GM12878 (cell line): ENCODE measurements around the gene NOL7. TPM values are rescaled to one million over a fixed set of nuclear protein-coding genes. Genes with fewer than 3 reads are reported as not detected.

Source experiments
- ATAC-seq: fragments of 200-7000 bp; cut with Tn5 transposase; 3 replicates; pipeline ENCODE4 v1.9.1; 2020; ENCODE audit warnings: mild to moderate bottlenecking, moderate library complexity
- BruUV-seq: library from RNA; stranded (reverse); fragments of 400-500 nt; replicated peaks from 2 replicates; lab custom pipeline; 2021; lab: Mats Ljungman, UMichigan
- CTCF ChIA-PET: fragments of 300-600 bp; sonication (Branson Sonifier 250); formaldehyde crosslinking; extraction: SDS; loops from one replicate; lab custom pipeline; 2021; ENCODE audit warnings: inconsistent platforms; lab: Yijun Ruan, JAX
- POLR2A ChIA-PET: fragments of 350-600 bp; formaldehyde crosslinking; extraction: SDS; loops from one replicate; lab custom pipeline; 2021; ENCODE audit warnings: inconsistent platforms; lab: Charles Lee
- RAD21 ChIA-PET: fragments of 300-600 bp; sonication (Branson Sonifier 250); formaldehyde crosslinking; loops from one replicate; lab custom pipeline; 2023; ENCODE audit warnings: antibody characterized with exemption; ENCODE audit not compliant: unreplicated experiment; lab: Charles Lee
- SMC1A ChIA-PET: fragments of 300-600 bp; sonication (Branson Sonifier 250); formaldehyde crosslinking; loops from one replicate; lab custom pipeline; 2023; ENCODE audit not compliant: unreplicated experiment, uncharacterized antibody; lab: Charles Lee
- DNase-seq: peaks from one replicate; pipeline ENCODE4 v3.0.0-alpha.2; 2011; ENCODE audit warnings: low read depth, low spot score
- FAIRE-seq: peaks from 3 replicates; lab custom pipeline; 2011; peaks lifted over from hg19 to GRCh38; lab: Jason Lieb, UNC
- H2AFZ ChIP-seq: 2 replicates; pipeline ENCODE4 v1.6.0; 2011; ENCODE audit warnings: low read depth, low read length, control low read depth; ENCODE audit not compliant: control insufficient read depth
- H3K27ac ChIP-seq: 2 replicates; pipeline ENCODE4 v1.5.1; 2011; ENCODE audit warnings: control low read depth; ENCODE audit not compliant: control insufficient read depth, insufficient read depth
- H3K27me3 ChIP-seq, 2 experiments: replicated peaks in 1 of 2; 2 replicates each; pipeline versions ENCODE4 v1.6.0 to v1.6.1; 2011; ENCODE audit warnings: low read length in 1 of 2; ENCODE audit not compliant: control insufficient read depth in 2 of 2, insufficient read depth in 2 of 2
- H3K36me3 ChIP-seq, 2 experiments: 2 replicates each; pipeline ENCODE4 v1.5.1; 2011; ENCODE audit warnings: low read length in 1 of 2; ENCODE audit not compliant: control insufficient read depth in 2 of 2, insufficient read depth in 2 of 2
- H3K4me1 ChIP-seq: 2 replicates; pipeline ENCODE4 v1.6.1; 2011; ENCODE audit warnings: mild to moderate bottlenecking, low read length, moderate library complexity, mixed read lengths; ENCODE audit not compliant: control insufficient read depth, insufficient read depth
- H3K4me2 ChIP-seq: 2 replicates; pipeline ENCODE4 v1.6.0; 2011; ENCODE audit warnings: control low read depth; ENCODE audit not compliant: control insufficient read depth, insufficient read depth
- H3K4me3 ChIP-seq: fragments of 200-600 bp; sonication (generic); 2 replicates; pipeline ENCODE4 v1.5.1; 2016
- H3K79me2 ChIP-seq: 2 replicates; pipeline ENCODE4 v1.6.0; 2011; ENCODE audit warnings: low read length; ENCODE audit not compliant: control insufficient read depth, insufficient read depth
- H3K9ac ChIP-seq: 2 replicates; pipeline ENCODE4 v1.8.0; 2011; ENCODE audit warnings: low read length, control low read depth, mixed read lengths; ENCODE audit not compliant: control insufficient read depth, insufficient read depth
- H3K9me3 ChIP-seq: replicated peaks from 3 replicates; pipeline ENCODE4 v1.5.1; 2011; ENCODE audit warnings: mild to moderate bottlenecking, low read length; ENCODE audit not compliant: control insufficient read depth, insufficient read depth
- H4K20me1 ChIP-seq: 2 replicates; pipeline ENCODE4 v1.6.0; 2011; ENCODE audit not compliant: control insufficient read depth, insufficient read depth
- ATF7 ChIP-seq: fragments of 450-650 bp; IDR thresholded peaks from 2 replicates; pipeline ENCODE4 v1.6.1; 2016; ENCODE audit warnings: low read depth, mild to moderate bottlenecking
- BACH1 ChIP-seq: fragments of 450-650 bp; IDR thresholded peaks from 2 replicates; pipeline ENCODE4 v1.6.1; 2017; ENCODE audit warnings: mild to moderate bottlenecking, borderline replicate concordance
- CHD4 ChIP-seq: fragments of 200-600 bp; sonication (generic); IDR thresholded peaks from 2 replicates; pipeline ENCODE4 v1.6.1; 2016; ENCODE audit warnings: mild to moderate bottlenecking
- CREB1 ChIP-seq: IDR thresholded peaks from 2 replicates; pipeline ENCODE4 v1.6.1; 2012; ENCODE audit warnings: low read depth, mild to moderate bottlenecking, inconsistent platforms
- CREM ChIP-seq: IDR thresholded peaks from 2 replicates; pipeline ENCODE4 v1.6.1; 2014; ENCODE audit warnings: antibody characterized with exemption, low read depth
- EGR1 ChIP-seq, 2 experiments: IDR thresholded peaks; 1 replicate in 1 of 2; 2 replicates in 1 of 2; pipeline ENCODE4 v1.6.1; 2011 to 2012; ENCODE audit warnings: low read depth in 2 of 2, low read length in 2 of 2, borderline replicate concordance in 1 of 2, mild to moderate bottlenecking in 1 of 2, moderate library complexity in 1 of 2
- ESRRA ChIP-seq: IDR thresholded peaks from 2 replicates; pipeline ENCODE4 v1.6.1; 2012; ENCODE audit warnings: mild to moderate bottlenecking, low read length, improper control_type of control experiment
- IKZF1 ChIP-seq: fragments of 450-650 bp; conservative IDR thresholded peaks from 2 replicates; pipeline ENCODE4 v1.6.1; 2017; ENCODE audit warnings: antibody characterized with exemption, mild to moderate bottlenecking
- NFXL1 ChIP-seq: fragments of 450-650 bp; IDR thresholded peaks from 2 replicates; pipeline ENCODE4 v1.6.1; 2017; ENCODE audit warnings: antibody characterized with exemption, mild to moderate bottlenecking, borderline replicate concordance
- STAT3 ChIP-seq: IDR thresholded peaks from 2 replicates; pipeline ENCODE4 v1.6.1; 2011; ENCODE audit warnings: low read depth, low read length, improper control_type of control experiment
- SUZ12 ChIP-seq: fragments of 200-600 bp; sonication (generic); IDR thresholded peaks from one replicate; pipeline ENCODE4 v1.6.1; 2018; ENCODE audit warnings: antibody characterized with exemption, mild to moderate bottlenecking; ENCODE audit not compliant: unreplicated experiment
- YY1 ChIP-seq: IDR thresholded peaks from 2 replicates; pipeline ENCODE4 v1.6.1; 2011; ENCODE audit warnings: low read depth, mild to moderate bottlenecking, low read length
- WGBS: methylation state at CpG from one replicate; pipeline ENCODE4 v1.1.6; 2016; ENCODE audit warnings: low lambda C conversion rate; ENCODE audit not compliant: insufficient replicate concordance, insufficient coverage; ENCODE audit errors: missing lambda C conversion rate; 5-methylcytosine and 5-hydroxymethylcytosine counted together
- in situ Hi-C: fragments of 300-500 bp; cut with MboI; formaldehyde crosslinking; loops from 9 replicates; pipeline ENCODE4 v1.14.3; 2018; ENCODE audit warnings: mixed read lengths
- intact Hi-C: fragments of 100-400 bp; cut with micrococcal nuclease; formaldehyde crosslinking; loops from one replicate; pipeline ENCODE4 v1.14.2; 2022; ENCODE audit not compliant: unreplicated experiment
- polyA plus RNA-seq, 11 experiments: library from polyadenylated mRNA; depleted of rRNA in 4 of 11; unstranded in 6 of 11; stranded (reverse) in 5 of 11; fragments of >200 nt; fragmentation: Nextera tagmentation in 4 of 11; fragmentation: Illumina TruSeq in 1 of 11; extraction: Ambion mirVana in 4 of 11; extraction: Trizol in 1 of 11; gene quantifications; 1 replicate in 1 of 11; 2 replicates in 10 of 11; pipeline versions ENCODE4 v1.2.1 to v1.2.3, GENCODE V29; 2011 to 2016; ENCODE audit warnings: inconsistent platforms in 2 of 11, missing spikeins in 2 of 11, low read depth in 1 of 11
- total RNA-seq, 4 experiments: library from RNA; depleted of rRNA in 3 of 4; stranded (reverse); fragments of >200 nt in 3 of 4; fragmentation: Illumina TruSeq in 1 of 4; extraction: Trizol in 1 of 4; gene quantifications; 2 replicates each; pipeline versions ENCODE4 v1.2.1 to v1.2.3, GENCODE V29; 2013 to 2021
- TF ChIP-seq, protein P1 (sequence below): fragments of 450-650 bp; IDR thresholded peaks from 2 replicates; pipeline ENCODE4 v1.6.1; 2014; ENCODE audit warnings: mild to moderate bottlenecking
- TF ChIP-seq, protein P2 (sequence below): IDR thresholded peaks from 2 replicates; pipeline ENCODE4 v1.6.1; 2012; ENCODE audit warnings: low read length, inconsistent platforms

NOL7 gene
- total and polyA plus RNA-seq, 10 of the 15 experiments (the other 5 are each of a cell fraction or from before 2014, with no cell fraction given): 12.2 to 222 (median 86.2) TPM

DNA sequence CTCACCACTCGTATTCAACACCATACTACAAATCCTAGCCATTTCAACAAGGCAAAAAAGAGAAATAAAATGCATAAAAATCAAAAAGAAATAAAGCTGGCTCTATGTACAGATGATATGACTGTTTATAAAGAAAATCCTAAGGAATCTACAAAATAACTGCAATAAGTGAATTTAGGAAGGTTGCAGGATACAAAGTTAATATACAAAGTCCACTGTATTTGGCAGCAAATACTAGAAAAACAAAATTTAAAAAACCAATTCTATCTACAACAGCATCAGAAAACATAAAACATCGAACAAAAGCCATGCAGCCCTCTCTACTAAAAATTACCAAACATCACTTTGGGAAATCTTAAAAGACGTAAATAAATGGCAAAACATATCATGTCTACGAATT lies 48.9 kb downstream of the NOL7 start:
- peaks cover 84% of the 10 kb centered on the region for H3K79me2 ChIP-seq
- ChIA-PET SMC1A (interaction anchor here (0.7 to 3.3 kb wide), 8 partner anchors 9 to 48 kb away, joined by 3 to 17 read pairs (median 4); no protein-coding TSS in a partner anchor), POLR2A (interaction anchor here (0.5 to 1.0 kb wide), 2 partner anchors 10 to 391 kb away, joined by 3 to 4 read pairs; no protein-coding TSS in a partner anchor), CTCF (interaction anchor here (0.7 to 1.7 kb wide), 4 partner anchors 16 to 49 kb away, joined by 3 to 8 read pairs (median 4); partner anchors contain the start of gene NOL7), RAD21 (interaction anchor here (0.7 to 1.0 kb wide), 4 partner anchors 17 to 90 kb away, joined by 3 read pairs; partner anchors contain the start of genes NOL7 and SIRT5)
- H4K20me1 ChIP-seq: no peaks in the 10 kb centered on the region
- no peak overlapping the region for H3K9ac ChIP-seq
- in situ Hi-C loops: no loop called here
- FAIRE-seq (no peak), ATAC-seq (no peak), DNase-seq (no peak)
- H3K4me1 ChIP-seq: 0 out of 2 replicates have a peak, but pooled peaks cover 5% of the 10 kb centered on the region
- no peaks in the 10 kb centered on the region for H3K27me3 ChIP-seq
- 85% methylated on average over 4 of the region's 4 CpGs for WGBS
- BruUV-seq: no TSS peak
- H3K9me3 ChIP-seq: peaks cover 1% of the 10 kb centered on the region; the same call in 2 of the 3 replicates
- H3K27ac ChIP-seq: no peak overlapping the region
- H3K4me2 ChIP-seq: no peak overlapping the region
- TF ChIP-seq NFXL1: no peak
- no peak for TF ChIP-seq SUZ12
- no peak for TF ChIP-seq ATF7
- no peak for TF ChIP-seq BACH1
- TF ChIP-seq CHD4: no peak
- no peak for TF ChIP-seq ESRRA
- TF ChIP-seq, protein P1, sequence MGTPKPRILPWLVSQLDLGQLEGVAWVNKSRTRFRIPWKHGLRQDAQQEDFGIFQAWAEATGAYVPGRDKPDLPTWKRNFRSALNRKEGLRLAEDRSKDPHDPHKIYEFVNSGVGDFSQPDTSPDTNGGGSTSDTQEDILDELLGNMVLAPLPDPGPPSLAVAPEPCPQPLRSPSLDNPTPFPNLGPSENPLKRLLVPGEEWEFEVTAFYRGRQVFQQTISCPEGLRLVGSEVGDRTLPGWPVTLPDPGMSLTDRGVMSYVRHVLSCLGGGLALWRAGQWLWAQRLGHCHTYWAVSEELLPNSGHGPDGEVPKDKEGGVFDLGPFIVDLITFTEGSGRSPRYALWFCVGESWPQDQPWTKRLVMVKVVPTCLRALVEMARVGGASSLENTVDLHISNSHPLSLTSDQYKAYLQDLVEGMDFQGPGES: no peak
- TF ChIP-seq YY1: no peak
- TF ChIP-seq CREM: no peak
- TF ChIP-seq STAT3: no peak
- no peak for TF ChIP-seq CREB1
- no peak for TF ChIP-seq IKZF1
- TF ChIP-seq EGR1 (IDR thresholded peaks at IDR 0.05; ENCODE audit: borderline replicate concordance in 1 of 2, low read depth in 2 of 2, low read length in 2 of 2): no peak
- TF ChIP-seq, protein P2, sequence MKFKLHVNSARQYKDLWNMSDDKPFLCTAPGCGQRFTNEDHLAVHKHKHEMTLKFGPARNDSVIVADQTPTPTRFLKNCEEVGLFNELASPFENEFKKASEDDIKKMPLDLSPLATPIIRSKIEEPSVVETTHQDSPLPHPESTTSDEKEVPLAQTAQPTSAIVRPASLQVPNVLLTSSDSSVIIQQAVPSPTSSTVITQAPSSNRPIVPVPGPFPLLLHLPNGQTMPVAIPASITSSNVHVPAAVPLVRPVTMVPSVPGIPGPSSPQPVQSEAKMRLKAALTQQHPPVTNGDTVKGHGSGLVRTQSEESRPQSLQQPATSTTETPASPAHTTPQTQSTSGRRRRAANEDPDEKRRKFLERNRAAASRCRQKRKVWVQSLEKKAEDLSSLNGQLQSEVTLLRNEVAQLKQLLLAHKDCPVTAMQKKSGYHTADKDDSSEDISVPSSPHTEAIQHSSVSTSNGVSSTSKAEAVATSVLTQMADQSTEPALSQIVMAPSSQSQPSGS: no peak
- H3K36me3 ChIP-seq: no peaks in the 10 kb centered on the region
- intact Hi-C loops: no loop called here
- H3K4me3 ChIP-seq: no peak overlapping the region
- no peak overlapping the region for H2AFZ ChIP-seq
